PC-3 (cell line): Measurements from ENCODE around the gene PCDHGC4.

Source experiments
- EZH2 ChIP-seq: fragments of 300-600 bp; sonication (generic); IDR thresholded peaks from one replicate; pipeline ENCODE4 v1.6.1; 2017; ENCODE audit warnings: antibody characterized with exemption, mild to moderate bottlenecking, low read length; ENCODE audit not compliant: unreplicated experiment
- EZH2phosphoT487 ChIP-seq: fragments of 300-600 bp; sonication (generic); IDR thresholded peaks from 2 replicates; pipeline ENCODE4 v1.6.1; 2018; ENCODE audit warnings: mild to moderate bottlenecking, antibody characterized with exemption, low read length, borderline replicate concordance
- TF ChIP-seq, protein P1 (sequence below): fragments of 300-600 bp; sonication (generic); conservative IDR thresholded peaks from 2 replicates; pipeline ENCODE4 v1.5.1; 2017; ENCODE audit warnings: antibody characterized with exemption, low read depth, mild to moderate bottlenecking, low read length

DNA sequence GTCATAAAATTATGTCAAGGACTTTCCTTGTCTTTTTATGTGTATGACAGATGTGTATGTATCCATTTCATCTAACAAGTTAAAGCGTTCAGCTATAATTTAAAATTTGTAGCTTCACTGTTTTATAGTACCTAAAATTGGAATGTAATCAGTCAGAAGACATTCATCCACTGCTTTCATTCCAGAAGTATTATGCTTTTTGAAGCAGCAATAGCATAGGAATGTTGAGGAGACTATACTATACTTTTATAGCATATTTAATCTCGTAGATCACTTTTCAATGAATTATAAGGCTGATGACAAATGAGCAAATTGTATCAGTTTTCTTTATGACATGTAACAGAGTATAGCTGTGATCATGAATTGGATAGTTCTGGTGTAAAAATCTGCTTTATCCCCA is 47.6 kb upstream of the PCDHGC4 start:
- TF ChIP-seq, protein P1, sequence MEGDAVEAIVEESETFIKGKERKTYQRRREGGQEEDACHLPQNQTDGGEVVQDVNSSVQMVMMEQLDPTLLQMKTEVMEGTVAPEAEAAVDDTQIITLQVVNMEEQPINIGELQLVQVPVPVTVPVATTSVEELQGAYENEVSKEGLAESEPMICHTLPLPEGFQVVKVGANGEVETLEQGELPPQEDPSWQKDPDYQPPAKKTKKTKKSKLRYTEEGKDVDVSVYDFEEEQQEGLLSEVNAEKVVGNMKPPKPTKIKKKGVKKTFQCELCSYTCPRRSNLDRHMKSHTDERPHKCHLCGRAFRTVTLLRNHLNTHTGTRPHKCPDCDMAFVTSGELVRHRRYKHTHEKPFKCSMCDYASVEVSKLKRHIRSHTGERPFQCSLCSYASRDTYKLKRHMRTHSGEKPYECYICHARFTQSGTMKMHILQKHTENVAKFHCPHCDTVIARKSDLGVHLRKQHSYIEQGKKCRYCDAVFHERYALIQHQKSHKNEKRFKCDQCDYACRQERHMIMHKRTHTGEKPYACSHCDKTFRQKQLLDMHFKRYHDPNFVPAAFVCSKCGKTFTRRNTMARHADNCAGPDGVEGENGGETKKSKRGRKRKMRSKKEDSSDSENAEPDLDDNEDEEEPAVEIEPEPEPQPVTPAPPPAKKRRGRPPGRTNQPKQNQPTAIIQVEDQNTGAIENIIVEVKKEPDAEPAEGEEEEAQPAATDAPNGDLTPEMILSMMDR, result no peak
- TF ChIP-seq EZH2phosphoT487 (no peak), EZH2 (no peak)
